ENCODE measurements around the gene XYLT1.

DNA sequence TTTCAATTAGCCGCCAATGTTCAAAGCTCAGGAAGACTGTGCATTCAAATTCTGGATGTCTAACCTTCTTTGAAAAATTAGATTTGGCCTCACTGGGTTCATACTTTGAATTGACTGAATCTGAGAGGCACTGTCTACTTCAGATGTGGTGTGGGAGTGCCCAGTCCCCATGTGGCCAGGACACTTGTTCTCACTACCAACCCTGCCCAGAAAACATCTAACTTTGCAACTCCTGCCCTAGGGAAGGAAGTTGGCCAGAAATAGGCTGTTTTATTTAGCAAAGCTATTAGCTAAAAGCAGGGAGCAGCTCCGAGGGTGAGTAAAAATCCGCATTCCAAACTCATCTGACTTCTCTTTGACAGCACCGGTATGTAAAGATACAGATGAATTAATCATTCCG is 86.3 kb downstream of the XYLT1 start:
- TF ChIP-seq, protein P1, sequence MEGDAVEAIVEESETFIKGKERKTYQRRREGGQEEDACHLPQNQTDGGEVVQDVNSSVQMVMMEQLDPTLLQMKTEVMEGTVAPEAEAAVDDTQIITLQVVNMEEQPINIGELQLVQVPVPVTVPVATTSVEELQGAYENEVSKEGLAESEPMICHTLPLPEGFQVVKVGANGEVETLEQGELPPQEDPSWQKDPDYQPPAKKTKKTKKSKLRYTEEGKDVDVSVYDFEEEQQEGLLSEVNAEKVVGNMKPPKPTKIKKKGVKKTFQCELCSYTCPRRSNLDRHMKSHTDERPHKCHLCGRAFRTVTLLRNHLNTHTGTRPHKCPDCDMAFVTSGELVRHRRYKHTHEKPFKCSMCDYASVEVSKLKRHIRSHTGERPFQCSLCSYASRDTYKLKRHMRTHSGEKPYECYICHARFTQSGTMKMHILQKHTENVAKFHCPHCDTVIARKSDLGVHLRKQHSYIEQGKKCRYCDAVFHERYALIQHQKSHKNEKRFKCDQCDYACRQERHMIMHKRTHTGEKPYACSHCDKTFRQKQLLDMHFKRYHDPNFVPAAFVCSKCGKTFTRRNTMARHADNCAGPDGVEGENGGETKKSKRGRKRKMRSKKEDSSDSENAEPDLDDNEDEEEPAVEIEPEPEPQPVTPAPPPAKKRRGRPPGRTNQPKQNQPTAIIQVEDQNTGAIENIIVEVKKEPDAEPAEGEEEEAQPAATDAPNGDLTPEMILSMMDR (IDR thresholded peaks at IDR 0.05): no peak
- no peak for TF ChIP-seq POLR2A (IDR thresholded peaks at IDR 0.05)

Measured in thyroid gland (tissue), 4 donors.